GM18505 (cell line): ENCODE data around the gene MLLT10.
A peak's percentile ranks its signal among the peaks of the same experiment; 100 is the strongest.

Source experiments
- ATAC-seq: cut with Tn5 transposase; IDR thresholded peaks from one replicate; pipeline ENCODE4 v1.9.1; 2021; ENCODE audit not compliant: unreplicated experiment
- POLR2A ChIP-seq: IDR thresholded peaks from 4 replicates; pipeline ENCODE4 v1.6.1; 2011; ENCODE audit warnings: borderline replicate concordance; ENCODE audit not compliant: insufficient read depth, insufficient read length; ENCODE audit errors: extremely low read depth

Gene MLLT10

GRCh38 chr10:21524526-21525366, 9.3 kb upstream of the MLLT10 start:
- ATAC-seq: no peak
- TF ChIP-seq POLR2A: no peak

- peak; percentile 49 for ATAC-seq
- TF ChIP-seq POLR2A: peak; percentile 48
Measured at GRCh38 chr10:21525367-21526187, 8.5 kb upstream of the MLLT10 start, which contains the start of gene SKIDA1. Gene SKIDA1 (minus strand): TSS chr10:21525682. CDS start chr10:21517822, 7,860 bp downstream.

DNA sequence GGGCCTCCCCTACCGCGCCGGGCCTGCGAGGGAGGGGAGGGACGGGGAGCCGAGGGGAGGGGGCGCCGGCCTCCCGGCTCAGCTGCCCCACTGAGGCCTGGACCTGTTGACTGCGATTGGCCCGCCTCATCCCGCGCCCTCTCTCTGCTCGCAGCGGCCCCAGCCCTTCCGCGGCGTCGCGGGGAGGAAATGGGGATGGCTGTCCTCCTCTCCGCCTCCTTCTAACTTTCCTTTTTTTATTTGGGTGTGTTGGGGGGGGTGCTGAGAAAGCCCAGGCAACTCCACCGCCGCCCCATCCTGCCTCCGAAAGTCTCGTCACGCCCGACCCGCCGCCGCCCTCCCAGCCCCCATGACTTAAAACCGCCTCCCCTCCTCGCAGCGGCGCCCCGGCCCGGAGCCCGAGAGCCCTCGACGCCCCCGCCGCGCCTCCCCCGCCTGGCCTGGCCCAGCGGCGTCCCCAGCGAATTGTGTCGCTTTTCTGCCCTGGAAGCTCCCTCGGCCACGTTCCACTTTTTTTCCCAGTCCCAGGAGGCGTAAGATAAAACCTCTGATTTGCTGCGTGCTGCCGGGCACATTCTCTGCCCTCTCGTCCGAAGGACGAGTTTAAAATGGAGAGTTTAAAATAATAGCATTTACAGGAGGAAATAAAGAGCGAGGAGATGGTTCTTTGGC, 7.7 kb upstream of the MLLT10 start:
- peak; percentile 42 for TF ChIP-seq POLR2A
- peak; percentile 40 for ATAC-seq

DNA sequence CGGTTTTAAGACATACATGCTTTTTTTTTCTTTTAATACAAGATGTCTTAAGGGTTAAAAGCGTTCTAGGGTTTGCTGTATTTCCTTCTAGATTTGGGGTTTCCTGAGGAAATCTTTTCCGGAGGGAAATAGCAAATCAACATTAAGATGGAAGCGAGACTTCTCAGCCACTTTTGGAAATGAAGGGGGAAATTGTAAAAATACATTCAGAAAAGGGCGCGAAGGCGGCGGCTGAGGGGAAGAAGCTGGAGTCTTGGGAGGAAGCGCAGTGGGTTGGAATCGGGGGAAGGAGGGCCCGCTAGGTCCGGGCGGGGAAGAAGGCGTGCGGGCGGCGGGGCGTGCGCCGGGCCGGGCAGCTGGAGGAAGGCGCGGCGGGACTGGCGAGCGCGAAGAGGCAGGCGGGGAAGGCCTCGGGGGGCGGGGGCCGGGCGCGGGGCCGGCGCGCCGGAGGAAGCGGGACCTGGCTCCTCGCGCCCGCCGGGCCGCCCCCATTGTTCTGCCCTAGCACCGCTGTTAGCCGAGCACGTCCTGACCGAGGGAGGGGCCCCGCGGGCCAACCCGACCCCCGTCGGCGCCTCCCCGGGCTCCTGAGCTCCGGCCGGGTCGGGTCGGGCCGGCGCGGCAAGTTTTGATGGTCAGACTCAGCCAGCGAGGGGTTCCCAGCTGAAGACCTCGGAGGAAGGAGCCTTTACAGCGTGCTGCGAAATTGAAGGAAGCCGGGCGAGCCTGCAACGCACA, 7.0 kb upstream of the MLLT10 start:
- no peak for ATAC-seq
- TF ChIP-seq POLR2A: peak; percentile 18

- no peak for ATAC-seq
- TF ChIP-seq POLR2A: no peak
Measured at GRCh38 chr10:21527598-21528235, 6.3 kb upstream of the MLLT10 start.

- no peak for TF ChIP-seq POLR2A
- ATAC-seq: no peak
Measured at GRCh38 chr10:21528236-21529031, 5.6 kb upstream of the MLLT10 start.

DNA sequence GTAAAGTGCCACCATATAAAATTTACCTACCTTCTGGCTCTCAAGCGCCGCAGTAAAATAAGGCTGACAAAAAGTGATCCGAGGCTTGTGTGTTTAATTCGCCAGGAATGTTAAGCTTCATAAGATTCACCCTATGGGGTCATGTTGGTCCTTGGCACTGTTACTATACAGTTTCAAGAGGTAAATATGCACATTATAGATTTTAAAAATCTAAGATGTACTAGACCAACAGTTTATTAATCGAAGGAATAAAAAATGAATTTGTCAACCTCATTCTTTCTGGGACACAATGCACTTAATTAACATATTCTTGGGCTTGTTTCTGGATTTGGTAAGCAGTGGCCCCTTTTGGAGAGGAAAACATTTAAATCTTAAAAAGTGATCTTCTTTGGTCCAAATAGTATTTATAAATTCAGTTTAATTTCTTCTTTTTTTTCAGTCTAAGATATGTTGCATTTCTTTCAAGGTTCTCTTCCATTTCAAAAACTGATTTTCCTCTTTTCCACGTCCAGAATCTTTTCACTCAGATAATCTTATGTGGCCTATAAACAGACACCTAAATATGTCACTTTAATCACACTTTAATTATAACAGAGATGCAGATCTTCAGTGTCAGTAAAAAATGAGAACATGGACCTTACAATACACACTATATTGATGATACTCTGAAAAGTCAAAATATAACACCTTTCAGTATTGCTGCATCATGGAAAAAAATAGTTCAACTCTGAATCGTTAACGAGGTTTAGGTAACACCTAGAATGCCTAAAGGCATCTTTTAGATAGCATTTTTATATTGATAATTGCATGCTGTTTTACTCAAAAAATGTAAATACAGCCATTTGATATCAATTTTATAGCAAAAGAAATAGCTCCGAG, 4.8 kb upstream of the MLLT10 start:
- no peak for TF ChIP-seq POLR2A
- ATAC-seq: no peak

GRCh38 chr10:21530168-21530567, 3.9 kb upstream of the MLLT10 start:
- no peak for ATAC-seq
- TF ChIP-seq POLR2A: no peak

DNA sequence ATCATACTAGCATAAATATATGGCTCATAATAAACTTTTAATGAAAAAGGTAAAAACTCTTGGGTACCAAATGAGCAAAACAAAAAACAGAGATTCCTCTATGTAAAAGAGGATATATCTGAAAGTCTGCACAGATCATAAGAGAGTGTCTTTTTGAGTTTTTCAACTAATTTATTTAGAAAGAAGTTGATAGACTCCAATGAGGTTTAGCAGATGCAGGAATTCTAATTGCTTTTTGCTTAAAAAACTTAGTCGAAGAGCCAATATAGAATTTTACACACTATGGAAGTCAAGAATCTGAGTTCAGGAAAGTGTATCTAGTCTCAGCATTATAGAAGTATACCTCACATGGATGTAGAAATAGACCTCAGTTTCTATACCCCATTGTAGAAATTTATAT, 3.4 kb upstream of the MLLT10 start:
- TF ChIP-seq POLR2A: no peak
- ATAC-seq: no peak

DNA sequence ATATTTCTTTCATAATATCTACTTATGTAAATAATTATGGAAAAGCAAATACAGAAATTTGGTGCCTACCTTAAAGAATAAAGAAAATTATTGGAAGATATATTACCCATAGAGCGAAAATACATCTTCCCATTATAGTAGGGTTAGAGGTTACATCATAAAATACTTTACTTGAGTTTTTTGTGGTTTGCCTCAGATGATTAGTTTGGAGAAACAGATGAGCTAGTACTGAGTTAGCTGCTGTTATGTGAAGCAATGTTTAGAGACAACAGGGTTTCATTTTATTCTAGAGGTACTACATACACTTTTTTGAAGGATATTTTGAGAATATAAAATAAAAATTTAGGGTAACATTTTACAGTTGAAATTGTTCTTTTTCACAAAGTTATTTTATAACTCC, 2.9 kb upstream of the MLLT10 start:
- no peak for TF ChIP-seq POLR2A
- ATAC-seq: no peak
